IPS DF 6.9 (cell line): Measurements from ENCODE around the gene FEZF2.

Experiments used
- DNase-seq: peaks from one replicate; pipeline ENCODE4 v3.0.0-alpha.2; 2013; ENCODE audit warnings: low read depth, low spot score
- H3K27ac ChIP-seq: one replicate; pipeline ENCODE4 v1.5.1; 2013; ENCODE audit warnings: low read length, control low read depth
- H3K27me3 ChIP-seq: 2 replicates; pipeline ENCODE4 v1.6.1; 2013; ENCODE audit warnings: mild to moderate bottlenecking, low read length; ENCODE audit not compliant: control insufficient read depth, insufficient read depth
- H3K36me3 ChIP-seq: 2 replicates; pipeline ENCODE4 v1.6.1; 2013; ENCODE audit warnings: low read length; ENCODE audit not compliant: control insufficient read depth, insufficient read depth
- H3K4me1 ChIP-seq: 2 replicates; pipeline ENCODE4 v1.6.1; 2013; ENCODE audit warnings: low read length; ENCODE audit not compliant: control insufficient read depth, insufficient read depth
- H3K4me3 ChIP-seq: 2 replicates; pipeline ENCODE4 v1.5.1; 2013; ENCODE audit warnings: mild to moderate bottlenecking, low read length
- H3K9me3 ChIP-seq: 2 replicates; pipeline ENCODE4 v1.6.1; 2013; ENCODE audit warnings: low read length, inconsistent platforms; ENCODE audit not compliant: control insufficient read depth, insufficient read depth
- WGBS: extraction: QIAGEN DNeasy Blood & Tissue Kit; methylation state at CpG from one replicate; pipeline ENCODE4 v1.1.7; 2013; ENCODE audit warnings: mixed read lengths, missing lambda C conversion rate; ENCODE audit not compliant: insufficient read length, insufficient coverage; 5-methylcytosine and 5-hydroxymethylcytosine counted together

Gene FEZF2

GRCh38 chr3:62332835-62333244 lies 40.5 kb downstream of the FEZF2 start:
- Histone ChIP-seq H3K27ac (no peak overlapping the region), H3K27me3 (no peaks in the 10 kb centered on the region), H3K4me1 (no peaks in the 10 kb centered on the region), H3K36me3 (no peaks in the 10 kb centered on the region), H3K9me3 (no peaks in the 10 kb centered on the region), H3K4me3 (no peak overlapping the region)
- DNase-seq: no peak
- no CpG with 5 or more reads among the region's 2 CpGs for WGBS

- H3K4me3 ChIP-seq: no peak overlapping the region
- no CpG with 5 or more reads among the region's 1 CpG for WGBS
- H3K4me1 ChIP-seq: no peaks in the 10 kb centered on the region
- H3K27me3 ChIP-seq: no peaks in the 10 kb centered on the region
- no peak for DNase-seq
- no peak overlapping the region for H3K27ac ChIP-seq
- no peaks in the 10 kb centered on the region for H3K9me3 ChIP-seq
- no peaks in the 10 kb centered on the region for H3K36me3 ChIP-seq
Measured at GRCh38 chr3:62332017-62332416, 41.3 kb downstream of the FEZF2 start.

- Histone ChIP-seq H3K9me3 (no peaks in the 10 kb centered on the region), H3K27me3 (no peaks in the 10 kb centered on the region), H3K27ac (no peak overlapping the region), H3K4me3 (no peak overlapping the region), H3K36me3 (no peaks in the 10 kb centered on the region), H3K4me1 (no peaks in the 10 kb centered on the region)
- 100% methylated on average over 2 of the region's 5 CpGs for WGBS
- DNase-seq: no peak
Measured at GRCh38 chr3:62329971-62330370, 43.4 kb downstream of the FEZF2 start.

GRCh38 chr3:62325896-62326295 lies 47.5 kb downstream of the FEZF2 start:
- no CpG with 5 or more reads among the region's 8 CpGs for WGBS
- Histone ChIP-seq H3K4me1 (no peaks in the 10 kb centered on the region), H3K27me3 (no peaks in the 10 kb centered on the region), H3K27ac (no peak overlapping the region), H3K9me3 (no peaks in the 10 kb centered on the region), H3K36me3 (no peaks in the 10 kb centered on the region), H3K4me3 (no peak overlapping the region)
- no peak for DNase-seq

GRCh38 chr3:62323241-62323640 lies 50.1 kb downstream of the FEZF2 start:
- WGBS: no CpG with 5 or more reads among the region's 1 CpG
- Histone ChIP-seq H3K27ac (no peak overlapping the region), H3K4me3 (no peak overlapping the region), H3K9me3 (no peaks in the 10 kb centered on the region), H3K4me1 (no peaks in the 10 kb centered on the region; the same call in 1 of the 2 replicates), H3K36me3 (no peaks in the 10 kb centered on the region), H3K27me3 (no peaks in the 10 kb centered on the region)
- DNase-seq: no peak
